HepG2 (cell line): ENCODE data around the gene AANAT. TPM values are rescaled to one million over a fixed set of nuclear protein-coding genes. Genes with fewer than 3 reads are reported as not detected.

Experiments
- BRCA1 ChIP-seq: sonication (generic); formaldehyde crosslinking; IDR thresholded peaks from 2 replicates; pipeline ENCODE4 v1.4.0; 2020; ENCODE audit warnings: missing genetic modification reagents
- ETS1 ChIP-seq: sonication (generic); formaldehyde crosslinking; IDR thresholded peaks from 2 replicates; pipeline ENCODE4 v1.4.0; 2020; ENCODE audit warnings: missing genetic modification reagents
- MIXL1 ChIP-seq: IDR thresholded peaks from 2 replicates; pipeline ENCODE4 v1.6.1; 2016
- MTF2 ChIP-seq: sonication (generic); formaldehyde crosslinking; IDR thresholded peaks from 2 replicates; pipeline ENCODE4 v1.5.0; 2020; ENCODE audit warnings: missing genetic modification reagents, borderline replicate concordance
- PHF5A ChIP-seq: IDR thresholded peaks from one replicate; pipeline ENCODE4 v1.6.1; 2018; ENCODE audit warnings: low read depth, missing genetic modification reagents; ENCODE audit not compliant: unreplicated experiment
- PITX1 ChIP-seq: sonication (generic); formaldehyde crosslinking; IDR thresholded peaks from 2 replicates; pipeline ENCODE4 v1.5.1; 2020; ENCODE audit warnings: mild to moderate bottlenecking, missing genetic modification reagents
- SALL1 ChIP-seq: sonication (generic); formaldehyde crosslinking; IDR thresholded peaks from 2 replicates; pipeline ENCODE4 v1.8.0; 2022; ENCODE audit warnings: mild to moderate bottlenecking, missing genetic modification reagents
- SCMH1 ChIP-seq: sonication (generic); formaldehyde crosslinking; IDR thresholded peaks from 2 replicates; pipeline ENCODE4 v1.9.0; 2021; ENCODE audit warnings: missing genetic modification reagents, mild to moderate bottlenecking, borderline replicate concordance
- SPEN ChIP-seq: sonication (generic); formaldehyde crosslinking; IDR thresholded peaks from 2 replicates; pipeline ENCODE4 v1.5.1; 2020; ENCODE audit warnings: low read depth, mild to moderate bottlenecking, missing genetic modification reagents
- ZBTB25 ChIP-seq: IDR thresholded peaks from 2 replicates; pipeline ENCODE4 v1.6.1; 2018; ENCODE audit warnings: missing genetic modification reagents
- ZEB1 ChIP-seq: IDR thresholded peaks from 2 replicates; pipeline ENCODE4 v1.6.1; 2012; ENCODE audit warnings: mild to moderate bottlenecking, low read depth, inconsistent platforms; ENCODE audit not compliant: insufficient replicate concordance
- ZIK1 ChIP-seq: sonication (generic); formaldehyde crosslinking; IDR thresholded peaks from 2 replicates; pipeline ENCODE4 v1.5.0; 2020; ENCODE audit warnings: mild to moderate bottlenecking, low read depth, missing genetic modification reagents, borderline replicate concordance
- ZNF121 ChIP-seq: sonication (generic); formaldehyde crosslinking; IDR thresholded peaks from 2 replicates; pipeline ENCODE4 v1.5.0; 2020; ENCODE audit warnings: mild to moderate bottlenecking, missing genetic modification reagents
- ZNF180 ChIP-seq: sonication (generic); formaldehyde crosslinking; IDR thresholded peaks from 2 replicates; pipeline ENCODE4 v1.4.0; 2020; ENCODE audit warnings: low read depth, missing genetic modification reagents, borderline replicate concordance
- ZNF557 ChIP-seq: sonication (generic); formaldehyde crosslinking; IDR thresholded peaks from 2 replicates; pipeline ENCODE4 v1.4.0; 2020; ENCODE audit warnings: missing genetic modification reagents
- ZNF558 ChIP-seq: sonication (generic); formaldehyde crosslinking; IDR thresholded peaks from 2 replicates; pipeline ENCODE4 v1.9.0; 2022; ENCODE audit warnings: mild to moderate bottlenecking, missing genetic modification reagents, borderline replicate concordance
- ZNF644 ChIP-seq: IDR thresholded peaks from 2 replicates; pipeline ENCODE4 v1.6.1; 2016; ENCODE audit warnings: low read depth
- polyA plus RNA-seq, 8 experiments: library from polyadenylated mRNA; depleted of rRNA in 3 of 8; stranded (reverse) in 7 of 8; unstranded in 1 of 8; fragments of >200 nt; fragmentation: Illumina TruSeq in 4 of 8; extraction: Trizol in 4 of 8; gene quantifications; 2 replicates each; pipeline versions ENCODE4 v1.2.1 to v1.2.3, GENCODE V29; 2011 to 2016; ENCODE audit warnings: low read depth in 4 of 8, missing spikeins in 1 of 8, mixed read lengths in 1 of 8; ENCODE audit not compliant: insufficient read depth in 1 of 8
- total RNA-seq, 5 experiments: library from RNA; depleted of rRNA; stranded (reverse); fragments of >200 nt; fragmentation: Illumina TruSeq; extraction: Trizol; gene quantifications; 2 replicates each; pipeline ENCODE4 v1.2.3, GENCODE V29; 2016; ENCODE audit warnings: low read depth in 1 of 5
- TF ChIP-seq, protein P1 (sequence below), 2 experiments: sonication (generic) in 1 of 2; formaldehyde crosslinking in 1 of 2; IDR thresholded peaks; 2 replicates each; pipeline versions ENCODE4 v1.4.0 to v1.6.1; 2018 to 2020; ENCODE audit warnings: missing genetic modification reagents in 2 of 2, borderline replicate concordance in 1 of 2, low read depth in 1 of 2, mild to moderate bottlenecking in 1 of 2, missing biosample characterization in 1 of 2
- TF ChIP-seq, protein P2 (sequence below): sonication (generic); IDR thresholded peaks from 2 replicates; pipeline ENCODE4 v1.6.1; 2016; ENCODE audit warnings: low read depth, borderline replicate concordance
- TF ChIP-seq, protein P3 (sequence below): sonication (generic); formaldehyde crosslinking; IDR thresholded peaks from 2 replicates; pipeline ENCODE4 v1.8.1; 2023; ENCODE audit warnings: mild to moderate bottlenecking, moderate library complexity, missing genetic modification reagents
- TF ChIP-seq, protein P4 (sequence below): sonication (generic); formaldehyde crosslinking; IDR thresholded peaks from 2 replicates; pipeline ENCODE4 v1.4.0; 2020; ENCODE audit warnings: mild to moderate bottlenecking, missing genetic modification reagents

AANAT gene
- total and polyA plus RNA-seq, 2 of the 13 experiments (the other 11 are each of a cell fraction or from before 2014, with no cell fraction given): 0.07 TPM; not detected in 1

GRCh38 chr17:76497979-76498875 lies 30.8 kb downstream of the AANAT start (continued):
- TF ChIP-seq, protein P1, sequence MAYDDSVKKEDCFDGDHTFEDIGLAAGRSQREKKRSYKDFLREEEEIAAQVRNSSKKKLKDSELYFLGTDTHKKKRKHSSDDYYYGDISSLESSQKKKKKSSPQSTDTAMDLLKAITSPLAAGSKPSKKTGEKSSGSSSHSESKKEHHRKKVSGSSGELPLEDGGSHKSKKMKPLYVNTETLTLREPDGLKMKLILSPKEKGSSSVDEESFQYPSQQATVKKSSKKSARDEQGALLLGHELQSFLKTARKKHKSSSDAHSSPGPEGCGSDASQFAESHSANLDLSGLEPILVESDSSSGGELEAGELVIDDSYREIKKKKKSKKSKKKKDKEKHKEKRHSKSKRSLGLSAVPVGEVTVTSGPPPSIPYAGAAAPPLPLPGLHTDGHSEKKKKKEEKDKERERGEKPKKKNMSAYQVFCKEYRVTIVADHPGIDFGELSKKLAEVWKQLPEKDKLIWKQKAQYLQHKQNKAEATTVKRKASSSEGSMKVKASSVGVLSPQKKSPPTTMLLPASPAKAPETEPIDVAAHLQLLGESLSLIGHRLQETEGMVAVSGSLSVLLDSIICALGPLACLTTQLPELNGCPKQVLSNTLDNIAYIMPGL (CRISPR knock-in tag; IDR thresholded peaks at IDR 0.05; ENCODE audit: borderline replicate concordance in 1 of 2, low read depth in 1 of 2): peak; percentile 70 to 75; a peak in 3 of 4 replicates
- TF ChIP-seq, protein P2, sequence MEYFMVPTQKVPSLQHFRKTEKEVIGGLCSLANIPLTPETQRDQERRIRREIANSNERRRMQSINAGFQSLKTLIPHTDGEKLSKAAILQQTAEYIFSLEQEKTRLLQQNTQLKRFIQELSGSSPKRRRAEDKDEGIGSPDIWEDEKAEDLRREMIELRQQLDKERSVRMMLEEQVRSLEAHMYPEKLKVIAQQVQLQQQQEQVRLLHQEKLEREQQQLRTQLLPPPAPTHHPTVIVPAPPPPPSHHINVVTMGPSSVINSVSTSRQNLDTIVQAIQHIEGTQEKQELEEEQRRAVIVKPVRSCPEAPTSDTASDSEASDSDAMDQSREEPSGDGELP: peak; percentile 93; the same call in 1 of the 2 replicates
- TF ChIP-seq, protein P3, sequence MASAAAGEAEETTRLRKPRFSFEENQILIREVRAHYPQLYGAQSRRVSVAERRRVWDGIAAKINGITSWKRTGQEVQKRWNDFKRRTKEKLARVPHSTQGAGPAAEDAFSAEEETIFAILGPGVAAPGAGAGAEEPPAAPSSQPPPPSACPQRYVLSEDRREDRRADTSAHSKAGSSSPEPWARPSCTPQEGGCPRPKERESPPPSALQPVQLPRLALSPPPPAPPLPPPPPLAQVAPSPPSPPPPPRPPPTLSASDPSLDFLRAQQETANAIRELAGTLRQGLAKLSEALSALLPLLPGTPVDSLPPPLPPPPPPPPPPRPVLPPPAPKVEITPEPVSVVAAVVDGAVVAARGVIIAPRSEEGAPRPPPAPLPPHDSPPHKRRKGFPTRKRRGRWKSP (CRISPR knock-in tag): peak; percentile 58; the same call in 1 of the 2 replicates
- TF ChIP-seq ZBTB25 (CRISPR knock-in tag): 0 out of 2 replicates have a peak, but pooled peaks have one; percentile 36
- 0 out of 2 replicates have a peak, but pooled peaks have one; percentile 25 for TF ChIP-seq ZNF558 (CRISPR knock-in tag)
- peak; percentile 81 for TF ChIP-seq SPEN (CRISPR knock-in tag)
- no peak for TF ChIP-seq BRCA1 (CRISPR knock-in tag)
- peak; percentile 48; the same call in 1 of the 2 replicates for TF ChIP-seq MIXL1 (CRISPR knock-in tag)
- TF ChIP-seq ZIK1 (CRISPR knock-in tag): peak; percentile 55; the same call in 1 of the 2 replicates
- TF ChIP-seq PITX1 (CRISPR knock-in tag): peak; percentile 69
- no peak for TF ChIP-seq ZEB1
- TF ChIP-seq ZNF557 (CRISPR knock-in tag): 0 out of 2 replicates have a peak, but pooled peaks have one; percentile 45
- TF ChIP-seq SCMH1 (CRISPR knock-in tag): no peak
- TF ChIP-seq MTF2 (CRISPR knock-in tag): peak; percentile 88; the same call in 1 of the 2 replicates
- no peak for TF ChIP-seq PHF5A (CRISPR knock-in tag)
- TF ChIP-seq ZNF121 (CRISPR knock-in tag): no peak
- no peak for TF ChIP-seq ETS1
- TF ChIP-seq SALL1 (CRISPR knock-in tag): peak; percentile 87
- TF ChIP-seq, protein P4, sequence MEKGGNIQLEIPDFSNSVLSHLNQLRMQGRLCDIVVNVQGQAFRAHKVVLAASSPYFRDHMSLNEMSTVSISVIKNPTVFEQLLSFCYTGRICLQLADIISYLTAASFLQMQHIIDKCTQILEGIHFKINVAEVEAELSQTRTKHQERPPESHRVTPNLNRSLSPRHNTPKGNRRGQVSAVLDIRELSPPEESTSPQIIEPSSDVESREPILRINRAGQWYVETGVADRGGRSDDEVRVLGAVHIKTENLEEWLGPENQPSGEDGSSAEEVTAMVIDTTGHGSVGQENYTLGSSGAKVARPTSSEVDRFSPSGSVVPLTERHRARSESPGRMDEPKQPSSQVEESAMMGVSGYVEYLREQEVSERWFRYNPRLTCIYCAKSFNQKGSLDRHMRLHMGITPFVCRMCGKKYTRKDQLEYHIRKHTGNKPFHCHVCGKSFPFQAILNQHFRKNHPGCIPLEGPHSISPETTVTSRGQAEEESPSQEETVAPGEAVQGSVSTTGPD: no peak
- no peak for TF ChIP-seq ZNF644 (CRISPR knock-in tag)
- no peak for TF ChIP-seq ZNF180
